Loucy (cell line): Measurements from ENCODE around the gene BEGAIN.

ENCODE experiments used
- EZH2phosphoT487 ChIP-seq: fragments of 200-600 bp; IDR thresholded peaks from 2 replicates; pipeline ENCODE4 v1.6.1; 2018; ENCODE audit warnings: antibody characterized with exemption, mild to moderate bottlenecking, moderate library complexity, borderline replicate concordance
- TF ChIP-seq, protein P1 (sequence below): fragments of 200-600 bp; sonication (generic); conservative IDR thresholded peaks from 2 replicates; pipeline ENCODE4 v1.5.1; 2014; ENCODE audit warnings: mild to moderate bottlenecking, antibody characterized with exemption, low read length

DNA sequence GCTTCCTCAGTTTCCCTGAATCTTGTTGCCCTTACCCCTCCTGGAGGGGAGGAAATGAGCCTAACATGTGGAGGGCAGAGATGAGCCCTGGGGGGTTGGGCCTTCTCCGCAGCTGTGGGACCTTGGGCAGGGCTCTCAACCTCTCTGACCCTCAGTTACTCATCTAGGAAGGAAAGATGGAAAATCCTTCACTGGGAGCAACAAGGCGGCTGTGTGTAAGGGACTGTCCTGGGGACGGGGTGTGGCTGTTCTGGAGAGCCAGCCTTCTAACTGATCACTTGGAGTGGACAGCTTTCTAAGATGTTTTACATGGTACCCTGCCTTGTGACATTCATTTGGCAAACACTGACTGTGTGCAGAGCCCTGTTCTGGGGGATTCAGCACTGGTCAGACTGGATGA lies 14.7 kb downstream of the BEGAIN start:
- TF ChIP-seq, protein P1, sequence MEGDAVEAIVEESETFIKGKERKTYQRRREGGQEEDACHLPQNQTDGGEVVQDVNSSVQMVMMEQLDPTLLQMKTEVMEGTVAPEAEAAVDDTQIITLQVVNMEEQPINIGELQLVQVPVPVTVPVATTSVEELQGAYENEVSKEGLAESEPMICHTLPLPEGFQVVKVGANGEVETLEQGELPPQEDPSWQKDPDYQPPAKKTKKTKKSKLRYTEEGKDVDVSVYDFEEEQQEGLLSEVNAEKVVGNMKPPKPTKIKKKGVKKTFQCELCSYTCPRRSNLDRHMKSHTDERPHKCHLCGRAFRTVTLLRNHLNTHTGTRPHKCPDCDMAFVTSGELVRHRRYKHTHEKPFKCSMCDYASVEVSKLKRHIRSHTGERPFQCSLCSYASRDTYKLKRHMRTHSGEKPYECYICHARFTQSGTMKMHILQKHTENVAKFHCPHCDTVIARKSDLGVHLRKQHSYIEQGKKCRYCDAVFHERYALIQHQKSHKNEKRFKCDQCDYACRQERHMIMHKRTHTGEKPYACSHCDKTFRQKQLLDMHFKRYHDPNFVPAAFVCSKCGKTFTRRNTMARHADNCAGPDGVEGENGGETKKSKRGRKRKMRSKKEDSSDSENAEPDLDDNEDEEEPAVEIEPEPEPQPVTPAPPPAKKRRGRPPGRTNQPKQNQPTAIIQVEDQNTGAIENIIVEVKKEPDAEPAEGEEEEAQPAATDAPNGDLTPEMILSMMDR: no peak
- no peak for TF ChIP-seq EZH2phosphoT487
